ENCODE measurements around the gene SLC7A1. TPM values are rescaled to one million over a fixed set of nuclear protein-coding genes. Genes with fewer than 3 reads are reported as not detected.

SLC7A1 gene
- total RNA-seq, 1 experiment from 2014 or later = 84.5 TPM

- DNase-seq (ENCODE audit: low spot score) = no peak
- Mint-ChIP-seq H3K4me3 (no peak overlapping the region), H3K36me3 (peaks cover 17% of the 10 kb centered on the region), H3K27me3 (ENCODE audit: low read depth) (no peaks in the 10 kb centered on the region), H3K4me1 (peaks cover 67% of the 10 kb centered on the region), H3K9me3 (no peaks in the 10 kb centered on the region), H3K27ac (no peak overlapping the region)
- TF ChIP-seq TEAD1 (CRISPR knock-in tag; IDR thresholded peaks at IDR 0.05) (no peak), NR1H2 (CRISPR knock-in tag; IDR thresholded peaks at IDR 0.05) (no peak), E2F5 (CRISPR knock-in tag; IDR thresholded peaks at IDR 0.05) (no peak), SMAD4 (CRISPR knock-in tag; IDR thresholded peaks at IDR 0.05) (no peak), RELA (CRISPR knock-in tag; IDR thresholded peaks at IDR 0.05; ENCODE audit: borderline replicate concordance) (no peak), AFF4 (CRISPR knock-in tag; IDR thresholded peaks at IDR 0.05; ENCODE audit: borderline replicate concordance) (no peak), ZNF138 (CRISPR knock-in tag; conservative IDR thresholded peaks at IDR 0.05) (no peak), GTF2I (CRISPR knock-in tag; conservative IDR thresholded peaks at IDR 0.05) (no peak), ZSCAN18 (CRISPR knock-in tag; IDR thresholded peaks at IDR 0.05) (no peak), E2F4 (CRISPR knock-in tag; IDR thresholded peaks at IDR 0.05; ENCODE audit: borderline replicate concordance, low read depth) (no peak), ZMAT4 (CRISPR knock-in tag; IDR thresholded peaks at IDR 0.05) (no peak), ELF4 (CRISPR knock-in tag; IDR thresholded peaks at IDR 0.05; ENCODE audit: low read depth) (no peak), FOXK1 (CRISPR knock-in tag; IDR thresholded peaks at IDR 0.05) (no peak), GRHL2 (CRISPR knock-in tag; IDR thresholded peaks at IDR 0.05; ENCODE audit: insufficient replicate concordance, severe bottlenecking) (no peak), MXD4 (CRISPR knock-in tag; IDR thresholded peaks at IDR 0.05; ENCODE audit: borderline replicate concordance) (no peak)
- ATAC-seq = no peak
- POLR2A ChIA-PET = no interaction called here
- CTCF ChIA-PET = interaction anchor here (1.0 to 1.9 kb wide), 6 partner anchors 24 to 171 kb away, joined by 3 to 6 read pairs (median 4); partner anchors contain the start of gene SLC7A1
Observed at GRCh38 chr13:29542381-29542780, 53.1 kb downstream of the SLC7A1 start.

- Mint-ChIP-seq H3K36me3 (peaks cover 17% of the 10 kb centered on the region), H3K9me3 (no peaks in the 10 kb centered on the region), H3K27me3 (ENCODE audit: low read depth) (no peaks in the 10 kb centered on the region), H3K27ac (peak overlapping the region; percentile 85; the same call in 1 of the 2 replicates), H3K4me3 (no peak overlapping the region), H3K4me1 (peaks cover 58% of the 10 kb centered on the region)
- DNase-seq (ENCODE audit: low spot score) = no peak
- ChIA-PET CTCF (no interaction called here), POLR2A (no interaction called here)
- ATAC-seq = no peak
- TF ChIP-seq ATF1 (CRISPR knock-in tag; IDR thresholded peaks at IDR 0.05) (no peak), GABPB1 (CRISPR knock-in tag; IDR thresholded peaks at IDR 0.05) (no peak), TCF7 (CRISPR knock-in tag; IDR thresholded peaks at IDR 0.05; ENCODE audit: low read depth) (no peak), ZNF317 (CRISPR knock-in tag; IDR thresholded peaks at IDR 0.05; ENCODE audit: borderline replicate concordance, low read depth) (no peak)
Observed at GRCh38 chr13:29541400-29541799, 54.1 kb downstream of the SLC7A1 start.

Data from WTC11 (cell line).